GM21529 (cell line): Measurements from ENCODE around the gene CEP164.

Experiments used
- ATAC-seq: cut with Tn5 transposase; IDR thresholded peaks from one replicate; pipeline ENCODE4 v1.9.1; 2021; ENCODE audit not compliant: unreplicated experiment

CEP164 gene

DNA sequence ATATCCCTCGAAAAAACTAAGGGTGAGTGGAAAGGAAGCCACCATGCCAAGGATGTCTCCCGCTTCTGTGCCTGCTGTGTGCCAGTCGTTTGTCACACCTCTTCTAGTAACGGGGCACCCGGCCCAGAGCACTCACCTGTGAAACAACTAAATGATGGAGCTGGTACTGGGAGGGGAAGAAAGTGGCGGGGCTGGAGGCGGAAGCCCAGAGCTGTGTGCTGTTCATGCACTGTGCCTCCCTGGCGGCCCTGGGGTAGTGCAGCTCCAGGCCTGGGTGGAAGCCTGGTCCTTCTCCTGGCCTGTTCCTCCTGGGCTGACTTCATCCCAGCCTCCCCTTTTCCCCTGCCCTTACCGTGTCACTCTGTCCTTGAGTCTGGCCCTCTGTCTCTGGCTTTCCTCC lies 130.2 kb downstream of the CEP164 start:
- ATAC-seq = peak; percentile 38

DNA sequence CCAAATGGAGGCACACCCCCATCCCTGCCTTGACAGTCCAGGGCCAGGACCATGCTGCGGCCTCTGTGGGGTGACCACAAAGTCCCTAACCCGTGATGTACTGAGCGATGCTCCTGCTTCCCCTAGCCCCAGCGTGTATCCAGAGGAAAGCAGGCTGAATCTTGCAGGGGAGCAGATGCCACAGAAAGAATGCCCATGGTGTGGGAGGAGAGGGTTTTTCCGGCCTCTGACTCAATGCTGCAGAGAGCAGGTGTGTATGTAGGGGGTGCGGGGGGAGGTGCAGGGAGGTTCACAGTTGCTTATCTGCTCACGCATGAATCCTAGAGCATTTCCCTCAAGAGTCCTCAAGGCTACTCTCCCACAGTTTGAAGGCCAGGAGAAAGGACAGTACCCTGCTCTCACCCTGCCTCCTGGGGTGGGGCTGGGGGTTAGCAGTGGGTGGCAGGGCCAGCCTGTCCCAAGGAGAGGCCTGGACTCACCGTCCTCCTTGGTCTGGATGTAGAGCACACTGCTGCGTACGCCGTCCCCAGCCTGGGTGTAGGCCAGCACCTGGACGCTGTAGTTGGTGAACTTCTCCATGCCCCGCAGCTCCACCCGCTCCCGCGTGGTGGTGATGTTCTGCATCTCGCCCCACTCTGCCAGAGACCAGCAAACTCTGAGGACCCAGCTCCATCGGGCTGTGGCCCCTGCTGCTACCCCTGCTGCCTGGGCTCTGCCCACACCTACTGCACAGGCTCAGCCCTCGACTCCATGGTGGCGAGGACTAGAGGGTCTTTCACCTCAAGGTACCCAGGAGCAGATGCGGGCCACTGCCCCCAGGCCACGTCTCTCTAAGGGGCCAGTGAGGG lies 130.8 kb downstream of the CEP164 start:
- ATAC-seq = peak; percentile 55

DNA sequence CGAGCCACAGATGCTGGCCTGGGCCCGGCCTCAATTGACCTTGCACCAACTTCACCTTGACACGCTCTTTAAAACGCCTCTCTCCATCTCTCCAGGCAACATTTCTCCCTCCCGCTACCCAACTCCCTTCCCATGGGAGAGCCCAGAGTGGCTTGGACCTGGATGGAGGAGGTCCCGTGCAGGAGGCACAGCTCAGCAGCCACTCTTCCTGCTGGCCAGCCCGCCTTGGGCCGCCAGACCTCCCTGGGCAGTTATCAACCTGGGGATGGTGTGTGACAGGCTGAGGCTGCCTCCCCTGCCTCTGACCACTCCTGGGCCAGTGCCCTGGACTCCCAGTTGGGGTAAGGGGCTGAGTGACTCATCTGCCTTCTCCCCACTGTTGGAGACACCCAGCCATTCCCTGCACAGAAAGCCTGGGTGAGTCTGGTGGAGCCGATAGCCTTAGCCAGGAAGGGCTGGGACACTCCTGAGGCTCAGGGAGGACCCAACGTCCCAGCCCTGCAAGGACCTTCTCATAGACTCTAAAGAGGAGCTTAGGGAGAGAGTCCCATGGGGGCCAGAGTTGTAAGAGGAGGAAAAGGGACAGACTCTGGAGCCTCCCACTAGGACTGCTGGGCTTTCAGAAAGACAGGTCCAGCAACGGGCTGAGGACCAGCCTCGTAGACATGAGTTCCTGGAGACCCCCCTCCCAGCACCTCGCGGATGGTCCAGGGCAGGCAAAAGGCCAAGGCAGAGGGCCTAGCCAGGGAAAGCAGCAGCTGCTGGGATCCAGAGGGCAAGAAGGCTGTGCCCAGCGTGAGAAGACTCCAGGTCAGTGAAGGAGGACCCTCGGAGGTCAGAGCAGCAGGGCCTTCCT lies 131.7 kb downstream of the CEP164 start:
- no peak for ATAC-seq

DNA sequence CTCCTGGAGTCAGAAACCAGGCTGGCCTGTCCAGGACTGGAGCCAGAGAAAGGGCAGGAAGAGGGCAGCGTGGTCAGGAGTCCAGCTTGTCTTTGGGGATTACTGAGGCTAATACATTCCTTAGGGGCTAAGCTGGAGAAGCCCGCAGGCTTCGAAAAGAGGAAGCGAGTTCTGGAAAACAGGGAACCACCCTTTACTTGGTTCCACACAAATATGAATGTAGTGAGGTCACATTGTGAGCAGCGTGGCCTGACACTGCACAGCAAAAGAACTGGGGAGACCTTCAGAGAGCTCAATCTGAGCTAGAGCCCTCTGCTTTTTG lies 132.3 kb downstream of the CEP164 start:
- ATAC-seq = no peak

DNA sequence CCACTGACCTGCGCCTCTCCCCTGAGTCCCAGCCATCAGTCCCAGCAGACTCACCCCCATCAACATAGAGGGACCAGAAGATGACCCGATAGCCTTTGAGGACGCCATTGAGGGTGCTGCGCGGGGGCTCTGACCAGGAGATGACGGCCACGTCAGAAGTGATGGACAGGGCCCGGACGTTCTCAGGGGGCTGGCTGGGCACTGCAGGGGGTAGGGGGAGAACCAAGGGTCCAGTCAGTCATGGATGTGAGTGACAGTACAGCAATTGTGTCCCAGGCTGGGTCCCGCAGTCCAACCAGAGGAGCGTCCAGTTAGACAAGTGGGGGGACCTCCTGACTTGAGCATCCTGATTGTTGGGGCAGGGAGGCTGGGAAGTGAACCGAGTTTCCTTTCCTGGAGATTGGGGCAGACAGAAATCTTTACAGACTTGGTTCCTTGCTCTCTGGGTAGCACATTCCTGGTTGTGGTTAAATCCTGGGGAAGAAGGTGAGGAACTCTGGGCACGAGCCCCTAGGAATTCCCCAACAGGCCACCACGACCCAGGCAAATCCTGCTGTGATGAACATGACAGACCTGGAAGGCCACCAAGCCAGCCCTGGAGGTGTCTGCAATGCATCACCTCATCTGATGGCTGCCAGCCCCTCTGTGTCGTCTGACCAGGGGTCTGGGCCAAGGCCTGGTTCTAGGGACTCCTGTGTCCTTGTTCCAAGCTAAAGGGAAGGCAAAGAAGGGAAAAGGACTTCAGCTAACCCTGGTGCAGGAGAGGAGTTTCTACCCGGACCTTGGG lies 133.9 kb downstream of the CEP164 start:
- ATAC-seq = no peak

DNA sequence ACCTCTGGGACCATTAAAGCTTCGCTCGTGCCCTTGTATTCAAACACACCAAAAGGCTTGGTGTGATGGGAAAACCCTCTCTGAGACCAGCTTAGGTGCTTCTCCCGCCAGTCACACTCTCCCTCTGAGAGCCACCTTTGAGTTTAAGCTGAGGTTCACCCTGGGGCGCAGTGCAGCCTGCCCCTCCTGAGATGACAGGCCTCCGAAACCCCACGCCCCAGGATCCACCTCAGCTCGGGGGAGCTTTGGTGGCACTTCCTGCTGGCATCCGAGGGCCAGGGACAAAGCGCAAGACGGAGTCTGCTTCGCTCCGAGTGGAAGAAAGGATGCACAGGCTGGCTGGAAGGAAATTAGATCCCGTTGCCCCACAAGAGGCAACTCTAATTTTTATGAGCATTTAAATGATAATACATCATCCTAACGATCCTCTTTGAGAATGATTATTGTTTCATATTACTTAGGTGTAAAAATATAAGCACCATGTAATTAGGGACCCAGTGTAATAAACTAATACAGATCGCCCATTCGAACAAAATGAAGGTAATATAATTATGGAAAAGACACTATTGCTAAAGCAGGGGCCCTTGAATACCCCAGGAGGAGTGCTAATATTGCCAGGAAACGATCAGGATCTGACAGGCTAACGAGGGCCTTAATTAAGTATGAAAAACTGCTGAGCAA lies 134.7 kb downstream of the CEP164 start:
- ATAC-seq = no peak

DNA sequence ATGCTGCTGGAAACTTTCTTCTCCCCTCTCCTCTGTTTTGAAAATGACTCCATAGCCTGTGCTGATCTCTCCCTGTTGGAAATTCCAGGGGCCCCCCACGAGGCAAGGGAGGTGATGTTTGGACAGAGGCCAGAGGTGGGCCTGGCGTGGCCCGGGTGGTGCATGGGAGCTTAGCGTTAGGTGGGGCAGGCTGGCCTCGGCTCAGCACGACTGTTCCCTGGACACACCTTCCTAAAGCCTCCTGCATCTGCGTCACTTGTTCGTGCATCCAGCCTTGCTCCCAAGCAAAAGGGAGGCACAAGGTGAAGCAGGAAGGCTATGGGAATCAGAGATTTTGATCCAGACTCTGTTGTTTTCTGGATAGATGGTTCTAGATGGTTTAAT lies 135.2 kb downstream of the CEP164 start:
- no peak for ATAC-seq
